Measurements from ENCODE around the gene IGBP1. TPM values are rescaled to one million over a fixed set of nuclear protein-coding genes. Genes with fewer than 3 reads are reported as not detected.

IGBP1 gene
- total and polyA plus RNA-seq, 9 of the 15 experiments (the other 6 are each of a cell fraction or from before 2014, with no cell fraction given): 36.6 to 91.5 (median 52.8) TPM

- TF ChIP-seq RBM25 (IDR thresholded peaks at IDR 0.05; ENCODE audit: low read depth, low read length, severe bottlenecking) (no peak), PURB (CRISPR knock-in tag; IDR thresholded peaks at IDR 0.05; ENCODE audit: low read depth) (no peak), SMAD4 (CRISPR knock-in tag; conservative IDR thresholded peaks at IDR 0.05) (no peak), ZBTB43 (CRISPR knock-in tag; IDR thresholded peaks at IDR 0.05) (no peak), ZBTB5 (IDR thresholded peaks at IDR 0.05) (no peak), PATZ1 (CRISPR knock-in tag; IDR thresholded peaks at IDR 0.05; ENCODE audit: borderline replicate concordance) (no peak), DDX20 (tag; IDR thresholded peaks at IDR 0.05; ENCODE audit: low read depth) (no peak), ZNF318 (IDR thresholded peaks at IDR 0.05; ENCODE audit: borderline replicate concordance in 1 of 2, low read depth in 1 of 2) (no peak), RBM39 (optimal IDR thresholded peaks at IDR 0.05; ENCODE audit: low read depth, low read length) (no peak)
Measured at GRCh38 chrX:70208479-70208878, 75.2 kb downstream of the IGBP1 start (continued).

Data from K562 (cell line).